Measurements from ENCODE around the gene PSMG1. TPM values are rescaled to one million over a fixed set of nuclear protein-coding genes. Genes with fewer than 3 reads are reported as not detected.
A peak's percentile ranks its signal among the peaks of the same experiment; 100 is the strongest.
"Not testable (repeated sequence)": the region's sequence is repeated elsewhere in the genome, so short reads cannot be mapped to it uniquely, and the experiment has no call there.

PSMG1 gene
- total RNA-seq, 8 experiments from 2014 or later = 27.4 to 87.5 (median 55.3) TPM

GRCh38 chr21:39148975-39149374 lies 34.3 kb downstream of the PSMG1 start:
- WGBS, 10 experiments = 58 to 100% (median 88%) methylated on average over 1 to 2 of the region's 2 CpGs; no CpG with 5 or more reads in 4 of the 10 experiments
- in situ Hi-C loops (cut with MboI; ENCODE audit: low pct_unique_long_range_greater_than_20kb in 2 of 9, low sequenced_read_pairs in 9 of 9, unreplicated experiment in 9 of 9) = loop anchor here (25.0 kb wide), 2 partner anchors 412 to 637 kb away; no protein-coding TSS in a partner anchor
- Histone ChIP-seq H3K4me1 (replicated peaks in 1 of 2) (no peaks in the 10 kb centered on the region), H3K27ac (no peak overlapping the region), H3K4me3 (no peak overlapping the region)
- no peak for ATAC-seq (replicated peaks in 6 of 8)

GRCh38 chr21:39144191-39144590 lies 39.1 kb downstream of the PSMG1 start:
- WGBS, 10 experiments = 63 to 100% (median 80%) methylated on average over 1 to 3 of the region's 3 CpGs; no CpG with 5 or more reads in 3 of the 10 experiments
- in situ Hi-C loops (cut with MboI; ENCODE audit: low pct_unique_long_range_greater_than_20kb in 2 of 9, low sequenced_read_pairs in 9 of 9, unreplicated experiment in 9 of 9) = loop anchor here (25.0 kb wide), 2 partner anchors 407 to 632 kb away; no protein-coding TSS in a partner anchor
- Histone ChIP-seq H3K4me3 (no peak overlapping the region), H3K4me1 (replicated peaks in 1 of 2) (peaks cover 0 to 3% of the 10 kb centered on the region in 2 donors), H3K27ac (no peak overlapping the region)
- ATAC-seq (replicated peaks in 6 of 8) = no peak

- 70 to 100% (median 92%) methylated on average over 1 to 3 of the region's 3 CpGs; no CpG with 5 or more reads in 3 of the 10 experiments for WGBS, 10 experiments
- Histone ChIP-seq H3K4me3 (no peak overlapping the region), H3K4me1 (replicated peaks in 1 of 2) (peaks cover 0 to 3% of the 10 kb centered on the region in 2 donors), H3K27ac (no peak overlapping the region)
- in situ Hi-C loops (cut with MboI; ENCODE audit: low pct_unique_long_range_greater_than_20kb in 2 of 9, low sequenced_read_pairs in 9 of 9, unreplicated experiment in 9 of 9) = loop anchor here (25.0 kb wide), 2 partner anchors 406 to 631 kb away; no protein-coding TSS in a partner anchor
- ATAC-seq (replicated peaks in 6 of 8) = no peak
Observed at GRCh38 chr21:39142972-39143371, 40.3 kb downstream of the PSMG1 start.

- Histone ChIP-seq H3K4me1 (replicated peaks in 1 of 2) (peaks cover 0 to 3% of the 10 kb centered on the region in 2 donors), H3K4me3 (no peak overlapping the region), H3K27ac (no peak overlapping the region)
- WGBS, 10 experiments = 20 to 67% (median 58%) methylated on average over 1 to 3 of the region's 3 CpGs; no CpG with 5 or more reads in 2 of the 10 experiments
- in situ Hi-C loops (cut with MboI; ENCODE audit: low pct_unique_long_range_greater_than_20kb in 2 of 9, low sequenced_read_pairs in 9 of 9, unreplicated experiment in 9 of 9) = loop anchor here (25.0 kb wide), 2 partner anchors 404 to 629 kb away; no protein-coding TSS in a partner anchor
- ATAC-seq (replicated peaks in 6 of 8) = peak in 7 of 8 experiments; percentile 27 to 78 (median 51)
Observed at GRCh38 chr21:39141502-39141901, 41.7 kb downstream of the PSMG1 start.

GRCh38 chr21:39137248-39138178 lies 45.7 kb downstream of the PSMG1 start:
- H3K27ac ChIP-seq = no peak overlapping the region
- H3K4me3 ChIP-seq = no peak overlapping the region
- in situ Hi-C loops (cut with MboI; ENCODE audit: low pct_unique_long_range_greater_than_20kb in 2 of 9, low sequenced_read_pairs in 9 of 9, unreplicated experiment in 9 of 9) = loop anchor here (10.0 to 25.0 kb wide), 3 partner anchors 400 to 625 kb away; no protein-coding TSS in a partner anchor
- peaks cover 0 to 3% of the 10 kb centered on the region in 2 donors for H3K4me1 ChIP-seq (replicated peaks in 1 of 2)
- WGBS, 10 experiments = 27 to 87% (median 70%) methylated on average over 3 to 10 of the region's 14 CpGs; no CpG with 5 or more reads in 2 of the 10 experiments
- ATAC-seq (replicated peaks in 6 of 8) = peak in 3 of 8 experiments; percentile 14 to 38 (median 21)

- in situ Hi-C loops (cut with MboI; ENCODE audit: low pct_unique_long_range_greater_than_20kb in 2 of 9, low sequenced_read_pairs in 9 of 9, unreplicated experiment in 9 of 9) = loop anchor here (10.0 to 25.0 kb wide), 3 partner anchors 399 to 624 kb away; no protein-coding TSS in a partner anchor
- Histone ChIP-seq H3K4me3 (no peak overlapping the region), H3K27ac (no peak overlapping the region), H3K4me1 (replicated peaks in 1 of 2) (peaks cover 0 to 3% of the 10 kb centered on the region in 2 donors)
- ATAC-seq (replicated peaks in 6 of 8) = peak in 1 of 8 experiments; percentile 49
- 70 to 100% (median 85%) methylated on average over 1 to 3 of the region's 5 CpGs; no CpG with 5 or more reads in 4 of the 10 experiments for WGBS, 10 experiments
Observed at GRCh38 chr21:39136711-39137110, 46.5 kb downstream of the PSMG1 start.

GRCh38 chr21:39136138-39136537 lies 47.1 kb downstream of the PSMG1 start:
- WGBS, 10 experiments = 86 to 100% (median 96%) methylated on average over 1 to 5 of the region's 8 CpGs; no CpG with 5 or more reads in 5 of the 10 experiments
- not testable (repeated sequence) for H3K27ac ChIP-seq; H3K4me1 ChIP-seq (replicated peaks in 1 of 2); H3K4me3 ChIP-seq
- in situ Hi-C loops (cut with MboI; ENCODE audit: low pct_unique_long_range_greater_than_20kb in 2 of 9, low sequenced_read_pairs in 9 of 9, unreplicated experiment in 9 of 9) = loop anchor here (10.0 to 25.0 kb wide), 3 partner anchors 399 to 624 kb away; no protein-coding TSS in a partner anchor
- peak in 3 of 8 experiments; percentile 10 to 54 (median 34) for ATAC-seq (replicated peaks in 6 of 8)

- no peak for ATAC-seq (replicated peaks in 6 of 8)
- in situ Hi-C loops (cut with MboI; ENCODE audit: low pct_unique_long_range_greater_than_20kb in 2 of 9, low sequenced_read_pairs in 9 of 9, unreplicated experiment in 9 of 9) = loop anchor here (10.0 to 25.0 kb wide), 3 partner anchors 397 to 622 kb away; no protein-coding TSS in a partner anchor
- Histone ChIP-seq H3K27ac (no peak overlapping the region), H3K4me1 (replicated peaks in 1 of 2) (no peaks in the 10 kb centered on the region), H3K4me3 (no peak overlapping the region)
- WGBS, 10 experiments = 84 to 100% (median 97%) methylated on average over 1 to 15 of the region's 15 CpGs; no CpG with 5 or more reads in 1 of the 10 experiments
Observed at GRCh38 chr21:39134288-39134810, 48.9 kb downstream of the PSMG1 start.

- no peaks in the 10 kb centered on the region for H3K4me1 ChIP-seq (replicated peaks in 1 of 2)
- no peak for ATAC-seq (replicated peaks in 6 of 8)
- 14 to 88% (median 68%) methylated on average over 2 to 3 of the region's 3 CpGs; no CpG with 5 or more reads in 1 of the 10 experiments for WGBS, 10 experiments
- H3K4me3 ChIP-seq = no peak overlapping the region
- in situ Hi-C loops (cut with MboI; ENCODE audit: low pct_unique_long_range_greater_than_20kb in 2 of 9, low sequenced_read_pairs in 9 of 9, unreplicated experiment in 9 of 9) = loop anchor here (10.0 to 25.0 kb wide), 3 partner anchors 395 to 620 kb away; no protein-coding TSS in a partner anchor
- no peak overlapping the region for H3K27ac ChIP-seq
Observed at GRCh38 chr21:39132248-39132647, 51.0 kb downstream of the PSMG1 start.

GRCh38 chr21:39131791-39132190 lies 51.5 kb downstream of the PSMG1 start:
- ATAC-seq (replicated peaks in 6 of 8) = no peak
- in situ Hi-C loops (cut with MboI; ENCODE audit: low pct_unique_long_range_greater_than_20kb in 2 of 9, low sequenced_read_pairs in 9 of 9, unreplicated experiment in 9 of 9) = loop anchor here (10.0 to 25.0 kb wide), 3 partner anchors 394 to 619 kb away; no protein-coding TSS in a partner anchor
- Histone ChIP-seq H3K27ac (no peak overlapping the region), H3K4me3 (no peak overlapping the region), H3K4me1 (replicated peaks in 1 of 2) (no peaks in the 10 kb centered on the region)
- 0 to 77% (median 63%) methylated on average over 1 of the region's 1 CpG; no CpG with 5 or more reads in 3 of the 10 experiments for WGBS, 10 experiments

GRCh38 chr21:39127506-39127905 lies 55.7 kb downstream of the PSMG1 start:
- no peak for ATAC-seq (replicated peaks in 6 of 8)
- WGBS, 10 experiments = 67 to 100% (median 100%) methylated on average over 1 to 4 of the region's 8 CpGs; no CpG with 5 or more reads in 3 of the 10 experiments
- Histone ChIP-seq H3K4me1 (replicated peaks in 1 of 2) (no peaks in the 10 kb centered on the region), H3K4me3 (no peak overlapping the region), H3K27ac (no peak overlapping the region)
- in situ Hi-C loops (cut with MboI; ENCODE audit: low pct_unique_long_range_greater_than_20kb in 2 of 9, low sequenced_read_pairs in 9 of 9, unreplicated experiment in 9 of 9) = loop anchor here (10.0 to 25.0 kb wide), 3 partner anchors 390 to 615 kb away; no protein-coding TSS in a partner anchor

GRCh38 chr21:39126486-39126806 lies 56.8 kb downstream of the PSMG1 start:
- Histone ChIP-seq H3K27ac (no peak overlapping the region), H3K4me1 (replicated peaks in 1 of 2) (no peaks in the 10 kb centered on the region), H3K4me3 (no peak overlapping the region)
- in situ Hi-C loops (cut with MboI; ENCODE audit: low pct_unique_long_range_greater_than_20kb in 2 of 9, low sequenced_read_pairs in 9 of 9, unreplicated experiment in 9 of 9) = loop anchor here (10.0 to 25.0 kb wide), 3 partner anchors 389 to 614 kb away; no protein-coding TSS in a partner anchor
- 0 to 90% (median 59%) methylated on average over 1 to 4 of the region's 4 CpGs; no CpG with 5 or more reads in 6 of the 10 experiments for WGBS, 10 experiments
- ATAC-seq (replicated peaks in 6 of 8) = peak in 1 of 8 experiments; percentile 22
